WTC11 (cell line): ENCODE measurements around the gene LDLRAD3.

ENCODE experiments used
- AFF4 ChIP-seq: sonication (generic); formaldehyde crosslinking; IDR thresholded peaks from 2 replicates; pipeline ENCODE4 v1.8.1; 2023; ENCODE audit warnings: mild to moderate bottlenecking, missing genetic modification reagents, borderline replicate concordance
- ATF2 ChIP-seq: sonication (generic); formaldehyde crosslinking; IDR thresholded peaks from 2 replicates; pipeline ENCODE4 v1.8.1; 2022; ENCODE audit warnings: low read depth, missing genetic modification reagents, borderline replicate concordance
- CREB1 ChIP-seq: sonication (generic); formaldehyde crosslinking; IDR thresholded peaks from 2 replicates; pipeline ENCODE4 v1.8.0; 2023; ENCODE audit warnings: mild to moderate bottlenecking, missing genetic modification reagents
- FOXK1 ChIP-seq: sonication (generic); formaldehyde crosslinking; IDR thresholded peaks from 2 replicates; pipeline ENCODE4 v1.8.0; 2022; ENCODE audit warnings: mild to moderate bottlenecking, moderate library complexity, missing genetic modification reagents
- JUN ChIP-seq: sonication (generic); formaldehyde crosslinking; IDR thresholded peaks from 2 replicates; pipeline ENCODE4 v1.8.0; 2023; ENCODE audit warnings: mild to moderate bottlenecking, missing genetic modification reagents
- MAX ChIP-seq: sonication (generic); formaldehyde crosslinking; IDR thresholded peaks from 2 replicates; pipeline ENCODE4 v1.8.0; 2022; ENCODE audit warnings: mild to moderate bottlenecking, missing genetic modification reagents
- RELA ChIP-seq: sonication (generic); formaldehyde crosslinking; IDR thresholded peaks from 2 replicates; pipeline ENCODE4 v1.8.1; 2022; ENCODE audit warnings: missing genetic modification reagents, mild to moderate bottlenecking, borderline replicate concordance
- USF2 ChIP-seq: sonication (generic); formaldehyde crosslinking; IDR thresholded peaks from 2 replicates; pipeline ENCODE4 v1.8.1; 2023; ENCODE audit warnings: mild to moderate bottlenecking, missing genetic modification reagents, moderate library complexity
- ZNF138 ChIP-seq: sonication (generic); formaldehyde crosslinking; conservative IDR thresholded peaks from 2 replicates; pipeline ENCODE4 v1.8.1; 2022; ENCODE audit warnings: mild to moderate bottlenecking, moderate library complexity, missing genetic modification reagents
- TF ChIP-seq, protein P1 (sequence below): sonication (generic); formaldehyde crosslinking; IDR thresholded peaks from 2 replicates; pipeline ENCODE4 v1.8.0; 2022; ENCODE audit warnings: mild to moderate bottlenecking, missing genetic modification reagents
- TF ChIP-seq, protein P2 (sequence below): fragments of 200-600 bp; IDR thresholded peaks from 2 replicates; pipeline ENCODE4 v1.8.0; 2022; ENCODE audit warnings: antibody characterized with exemption
- TF ChIP-seq, protein P3 (sequence below): sonication (generic); formaldehyde crosslinking; IDR thresholded peaks from 2 replicates; pipeline ENCODE4 v1.8.1; 2022; ENCODE audit warnings: mild to moderate bottlenecking, missing genetic modification reagents, moderate library complexity, borderline replicate concordance
- TF ChIP-seq, protein P4 (sequence below): sonication (generic); formaldehyde crosslinking; IDR thresholded peaks from 2 replicates; pipeline ENCODE4 v1.8.1; 2023; ENCODE audit warnings: mild to moderate bottlenecking, missing genetic modification reagents

DNA sequence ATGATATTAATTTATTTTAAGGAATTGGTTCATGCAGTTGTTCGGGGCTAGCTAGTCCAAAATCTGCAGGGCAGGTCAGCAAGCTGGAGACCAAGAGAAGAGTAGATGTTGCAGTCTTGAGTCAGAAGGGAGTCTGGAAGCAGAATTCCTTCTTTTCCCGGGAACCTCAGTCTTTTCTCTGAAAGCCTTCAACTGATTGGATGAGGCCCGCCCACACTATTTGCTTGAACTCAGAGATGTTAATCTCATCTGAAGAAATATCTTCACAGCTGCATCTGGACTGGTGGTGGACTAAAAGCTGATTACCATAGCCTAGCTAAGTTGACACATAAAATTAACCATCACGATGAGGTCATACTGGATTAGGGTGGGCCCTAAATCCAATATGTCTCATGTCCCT is 223.2 kb downstream of the LDLRAD3 start:
- TF ChIP-seq FOXK1 (CRISPR knock-in tag) (no peak), ZNF138 (CRISPR knock-in tag) (no peak), JUN (no peak), MAX (CRISPR knock-in tag) (no peak), ATF2 (no peak), AFF4 (CRISPR knock-in tag) (no peak), USF2 (no peak), RELA (CRISPR knock-in tag) (no peak), CREB1 (CRISPR knock-in tag) (no peak)
- TF ChIP-seq, protein P1, sequence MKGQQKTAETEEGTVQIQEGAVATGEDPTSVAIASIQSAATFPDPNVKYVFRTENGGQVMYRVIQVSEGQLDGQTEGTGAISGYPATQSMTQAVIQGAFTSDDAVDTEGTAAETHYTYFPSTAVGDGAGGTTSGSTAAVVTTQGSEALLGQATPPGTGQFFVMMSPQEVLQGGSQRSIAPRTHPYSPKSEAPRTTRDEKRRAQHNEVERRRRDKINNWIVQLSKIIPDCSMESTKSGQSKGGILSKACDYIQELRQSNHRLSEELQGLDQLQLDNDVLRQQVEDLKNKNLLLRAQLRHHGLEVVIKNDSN (CRISPR knock-in tag) = no peak
- TF ChIP-seq, protein P2, sequence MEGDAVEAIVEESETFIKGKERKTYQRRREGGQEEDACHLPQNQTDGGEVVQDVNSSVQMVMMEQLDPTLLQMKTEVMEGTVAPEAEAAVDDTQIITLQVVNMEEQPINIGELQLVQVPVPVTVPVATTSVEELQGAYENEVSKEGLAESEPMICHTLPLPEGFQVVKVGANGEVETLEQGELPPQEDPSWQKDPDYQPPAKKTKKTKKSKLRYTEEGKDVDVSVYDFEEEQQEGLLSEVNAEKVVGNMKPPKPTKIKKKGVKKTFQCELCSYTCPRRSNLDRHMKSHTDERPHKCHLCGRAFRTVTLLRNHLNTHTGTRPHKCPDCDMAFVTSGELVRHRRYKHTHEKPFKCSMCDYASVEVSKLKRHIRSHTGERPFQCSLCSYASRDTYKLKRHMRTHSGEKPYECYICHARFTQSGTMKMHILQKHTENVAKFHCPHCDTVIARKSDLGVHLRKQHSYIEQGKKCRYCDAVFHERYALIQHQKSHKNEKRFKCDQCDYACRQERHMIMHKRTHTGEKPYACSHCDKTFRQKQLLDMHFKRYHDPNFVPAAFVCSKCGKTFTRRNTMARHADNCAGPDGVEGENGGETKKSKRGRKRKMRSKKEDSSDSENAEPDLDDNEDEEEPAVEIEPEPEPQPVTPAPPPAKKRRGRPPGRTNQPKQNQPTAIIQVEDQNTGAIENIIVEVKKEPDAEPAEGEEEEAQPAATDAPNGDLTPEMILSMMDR = no peak
- TF ChIP-seq, protein P3, sequence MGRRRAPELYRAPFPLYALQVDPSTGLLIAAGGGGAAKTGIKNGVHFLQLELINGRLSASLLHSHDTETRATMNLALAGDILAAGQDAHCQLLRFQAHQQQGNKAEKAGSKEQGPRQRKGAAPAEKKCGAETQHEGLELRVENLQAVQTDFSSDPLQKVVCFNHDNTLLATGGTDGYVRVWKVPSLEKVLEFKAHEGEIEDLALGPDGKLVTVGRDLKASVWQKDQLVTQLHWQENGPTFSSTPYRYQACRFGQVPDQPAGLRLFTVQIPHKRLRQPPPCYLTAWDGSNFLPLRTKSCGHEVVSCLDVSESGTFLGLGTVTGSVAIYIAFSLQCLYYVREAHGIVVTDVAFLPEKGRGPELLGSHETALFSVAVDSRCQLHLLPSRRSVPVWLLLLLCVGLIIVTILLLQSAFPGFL (CRISPR knock-in tag) = no peak
- TF ChIP-seq, protein P4, sequence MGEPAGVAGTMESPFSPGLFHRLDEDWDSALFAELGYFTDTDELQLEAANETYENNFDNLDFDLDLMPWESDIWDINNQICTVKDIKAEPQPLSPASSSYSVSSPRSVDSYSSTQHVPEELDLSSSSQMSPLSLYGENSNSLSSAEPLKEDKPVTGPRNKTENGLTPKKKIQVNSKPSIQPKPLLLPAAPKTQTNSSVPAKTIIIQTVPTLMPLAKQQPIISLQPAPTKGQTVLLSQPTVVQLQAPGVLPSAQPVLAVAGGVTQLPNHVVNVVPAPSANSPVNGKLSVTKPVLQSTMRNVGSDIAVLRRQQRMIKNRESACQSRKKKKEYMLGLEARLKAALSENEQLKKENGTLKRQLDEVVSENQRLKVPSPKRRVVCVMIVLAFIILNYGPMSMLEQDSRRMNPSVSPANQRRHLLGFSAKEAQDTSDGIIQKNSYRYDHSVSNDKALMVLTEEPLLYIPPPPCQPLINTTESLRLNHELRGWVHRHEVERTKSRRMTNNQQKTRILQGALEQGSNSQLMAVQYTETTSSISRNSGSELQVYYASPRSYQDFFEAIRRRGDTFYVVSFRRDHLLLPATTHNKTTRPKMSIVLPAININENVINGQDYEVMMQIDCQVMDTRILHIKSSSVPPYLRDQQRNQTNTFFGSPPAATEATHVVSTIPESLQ (CRISPR knock-in tag) = no peak
